Endodermal cell (in vitro differentiated cells): ENCODE results near the gene DDC. TPM values are rescaled to one million over a fixed set of nuclear protein-coding genes. Genes with fewer than 3 reads are reported as not detected.
A peak's percentile ranks its signal among the peaks of the same experiment; 100 is the strongest.
"Not testable (repeated sequence)": the region's sequence is repeated elsewhere in the genome, so short reads cannot be mapped to it uniquely, and the experiment has no call there.

Experiments used
- DNase-seq: peaks from one replicate; pipeline ENCODE4 v3.0.0-alpha.2; 2017
- H3K27ac ChIP-seq: 2 replicates; pipeline ENCODE4 v1.5.1; 2013; ENCODE audit warnings: mild to moderate bottlenecking, low read depth, low read length, moderate library complexity
- H3K27me3 ChIP-seq: 2 replicates; pipeline ENCODE4 v1.6.1; 2013; ENCODE audit warnings: mild to moderate bottlenecking, low read length, moderate library complexity; ENCODE audit not compliant: insufficient read depth, control insufficient read depth, poor library complexity, severe bottlenecking
- H3K36me3 ChIP-seq: 2 replicates; pipeline ENCODE4 v1.7.0; 2013; ENCODE audit warnings: mild to moderate bottlenecking, low read length, moderate library complexity; ENCODE audit not compliant: control insufficient read depth, insufficient read depth
- H3K4me1 ChIP-seq: one replicate; pipeline ENCODE4 v1.7.0; 2013; ENCODE audit warnings: low read length; ENCODE audit not compliant: control insufficient read depth, insufficient read depth
- H3K4me3 ChIP-seq: 2 replicates; pipeline ENCODE4 v1.5.1; 2013; ENCODE audit warnings: mild to moderate bottlenecking, low read length, moderate library complexity
- H3K9ac ChIP-seq: 2 replicates; pipeline ENCODE4 v1.6.1; 2013; ENCODE audit warnings: mild to moderate bottlenecking, low read length, moderate library complexity; ENCODE audit not compliant: poor library complexity, severe bottlenecking; ENCODE audit errors: extremely low read depth
- H3K9me3 ChIP-seq: 2 replicates; pipeline ENCODE4 v1.6.1; 2013; ENCODE audit warnings: mild to moderate bottlenecking, low read length, moderate library complexity; ENCODE audit not compliant: control insufficient read depth
- H3K27ac Mint-ChIP-seq: 2 replicates; pipeline ENCODE4 v1.8.0; 2020; ENCODE audit warnings: mixed read lengths
- H3K27me3 Mint-ChIP-seq: 2 replicates; pipeline ENCODE4 v1.8.0; 2021; ENCODE audit warnings: mild to moderate bottlenecking, mixed read lengths; ENCODE audit not compliant: insufficient read depth
- H3K36me3 Mint-ChIP-seq: 2 replicates; pipeline ENCODE4 v1.8.0; 2020; ENCODE audit warnings: low read depth, mixed read lengths
- H3K4me1 Mint-ChIP-seq: 2 replicates; pipeline ENCODE4 v1.8.0; 2020; ENCODE audit warnings: mixed read lengths
- H3K4me3 Mint-ChIP-seq: 2 replicates; pipeline ENCODE4 v1.8.0; 2020; ENCODE audit warnings: mild to moderate bottlenecking, moderate library complexity, mixed read lengths
- H3K9me3 Mint-ChIP-seq: 2 replicates; pipeline ENCODE4 v1.8.0; 2020; ENCODE audit warnings: mild to moderate bottlenecking, mixed read lengths
- CTCF ChIP-seq: fragments of 200-600 bp; sonication (generic); conservative IDR thresholded peaks from 2 replicates; pipeline ENCODE4 v1.5.0; 2021; ENCODE audit warnings: antibody characterized with exemption, mild to moderate bottlenecking
- WGBS, 2 experiments: methylation state at CpG; one replicate each; pipeline versions ENCODE4 v1.1.5 to v1.1.7; 2013; ENCODE audit warnings: missing lambda C conversion rate in 2 of 2, mixed read lengths in 1 of 2; ENCODE audit not compliant: insufficient coverage in 1 of 2, insufficient read length in 1 of 2; 5-methylcytosine and 5-hydroxymethylcytosine counted together
- total RNA-seq, 2 donors: library from RNA; stranded (reverse); fragmentation: NEBNext Ultra II Directional in 1 of 2; extraction: Animal tissue kit (Norgen Biotek cat#: 25700) in 1 of 2; gene quantifications; 2 replicates in 1 of 2; 3 replicates in 1 of 2; pipeline ENCODE4 v1.2.1, GENCODE V29; 2021

Gene DDC
- total RNA-seq, 2 donors from 2014 or later = 1.1 TPM

- Histone ChIP-seq H3K9me3 (peaks cover 7% of the 10 kb centered on the region), H3K4me3 (peak overlapping the region; percentile 20), H3K27me3 (no peaks in the 10 kb centered on the region), H3K4me1 (peaks cover 10% of the 10 kb centered on the region), H3K36me3 (no peaks in the 10 kb centered on the region), H3K9ac (no peak overlapping the region), H3K27ac (no peak overlapping the region)
- Mint-ChIP-seq H3K4me1 (peaks cover 24% of the 10 kb centered on the region), H3K9me3 (peaks cover 3% of the 10 kb centered on the region), H3K4me3 (peak overlapping the region; percentile 12), H3K36me3 (no peaks in the 10 kb centered on the region), H3K27ac (peak overlapping the region; percentile 80), H3K27me3 (no peaks in the 10 kb centered on the region)
- DNase-seq = no peak
- TF ChIP-seq CTCF = no peak
- WGBS, 2 experiments = 89 to 95% methylated on average over 10 to 15 of the region's 15 CpGs
Observed at GRCh38 chr7:50529093-50529862, 35.9 kb downstream of the DDC start.

GRCh38 chr7:50528266-50529092 is 36.7 kb downstream of the DDC start:
- Mint-ChIP-seq H3K4me1 (peaks cover 24% of the 10 kb centered on the region), H3K36me3 (no peaks in the 10 kb centered on the region), H3K4me3 (peak overlapping the region; percentile 12), H3K9me3 (no peaks in the 10 kb centered on the region), H3K27me3 (no peaks in the 10 kb centered on the region), H3K27ac (peak overlapping the region; percentile 80)
- DNase-seq = peak; percentile 53
- H3K9ac ChIP-seq = no peak overlapping the region
- H3K27me3 ChIP-seq = no peaks in the 10 kb centered on the region
- H3K36me3 ChIP-seq = no peaks in the 10 kb centered on the region
- WGBS, 2 experiments = 74 to 78% methylated on average over 5 to 11 of the region's 11 CpGs
- no peak overlapping the region for H3K27ac ChIP-seq
- TF ChIP-seq CTCF = no peak
- no peaks in the 10 kb centered on the region for H3K9me3 ChIP-seq
- peak overlapping the region; percentile 20 for H3K4me3 ChIP-seq
- H3K4me1 ChIP-seq = peaks cover 10% of the 10 kb centered on the region

GRCh38 chr7:50519350-50519749 is 45.9 kb downstream of the DDC start:
- H3K9me3 ChIP-seq = peaks cover 33% of the 10 kb centered on the region
- H3K27ac Mint-ChIP-seq, H3K4me3 Mint-ChIP-seq, H3K4me1 Mint-ChIP-seq, DNase-seq, H3K9ac ChIP-seq, H3K27me3 Mint-ChIP-seq, H3K4me3 ChIP-seq, H3K27ac ChIP-seq, H3K27me3 ChIP-seq, H3K36me3 Mint-ChIP-seq, H3K36me3 ChIP-seq, H3K4me1 ChIP-seq: not testable (repeated sequence)
- peaks cover 57% of the 10 kb centered on the region for H3K9me3 Mint-ChIP-seq
- WGBS, 2 experiments = 89 to 100% methylated on average over 1 to 3 of the region's 3 CpGs
